Measurements from ENCODE around the gene C11orf58.

C11orf58 gene

GRCh38 chr11:16738193-16738946 lies at the start of gene C11orf58:
C11orf58 (plus strand) TSS chr11:16738647; CDS start chr11:16738779, 132 bp downstream.
- peak; percentile 98 for DNase-seq

DNA sequence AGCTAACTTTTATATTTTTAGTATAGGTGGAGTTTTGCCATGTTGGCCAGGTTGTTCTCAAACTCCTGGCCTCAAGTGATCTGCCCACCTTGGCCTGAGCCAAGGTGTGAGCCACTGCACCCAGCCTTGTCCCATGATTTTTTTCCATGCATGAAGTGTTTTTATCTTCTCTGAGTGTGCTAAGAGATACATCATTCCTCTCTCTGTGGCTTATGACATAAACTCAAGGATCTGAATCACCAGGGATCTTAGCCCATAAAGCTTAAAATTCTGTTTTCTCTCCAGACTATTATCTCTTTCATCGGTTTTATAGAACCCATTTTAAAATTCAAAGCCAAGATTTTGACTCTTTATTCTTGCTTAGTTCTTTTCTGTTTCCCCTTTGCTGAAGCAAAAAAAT lies 48.4 kb upstream of the C11orf58 start:
- no peak for DNase-seq

DNA sequence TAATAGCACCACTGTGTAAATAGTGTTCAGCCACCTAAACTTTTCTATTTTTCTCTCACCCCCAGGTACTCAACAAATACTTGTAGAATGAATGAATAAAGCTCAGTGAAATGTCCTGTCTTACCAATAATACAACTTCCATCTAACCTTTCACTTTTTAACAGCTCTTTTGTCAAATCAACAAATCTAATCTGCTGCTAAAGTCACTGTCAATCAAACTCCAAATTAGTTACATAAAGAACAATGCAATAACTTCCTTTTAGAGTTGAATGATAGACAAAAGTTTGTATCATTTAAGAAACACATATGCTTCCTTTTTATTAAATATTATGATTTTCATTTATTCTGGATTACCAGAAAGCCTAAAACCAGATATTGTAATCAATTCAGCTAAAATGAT lies 34.7 kb upstream of the C11orf58 start:
- DNase-seq = no peak

- DNase-seq = no peak
Measured at GRCh38 chr11:16713594-16713993, 24.9 kb upstream of the C11orf58 start.

DNA sequence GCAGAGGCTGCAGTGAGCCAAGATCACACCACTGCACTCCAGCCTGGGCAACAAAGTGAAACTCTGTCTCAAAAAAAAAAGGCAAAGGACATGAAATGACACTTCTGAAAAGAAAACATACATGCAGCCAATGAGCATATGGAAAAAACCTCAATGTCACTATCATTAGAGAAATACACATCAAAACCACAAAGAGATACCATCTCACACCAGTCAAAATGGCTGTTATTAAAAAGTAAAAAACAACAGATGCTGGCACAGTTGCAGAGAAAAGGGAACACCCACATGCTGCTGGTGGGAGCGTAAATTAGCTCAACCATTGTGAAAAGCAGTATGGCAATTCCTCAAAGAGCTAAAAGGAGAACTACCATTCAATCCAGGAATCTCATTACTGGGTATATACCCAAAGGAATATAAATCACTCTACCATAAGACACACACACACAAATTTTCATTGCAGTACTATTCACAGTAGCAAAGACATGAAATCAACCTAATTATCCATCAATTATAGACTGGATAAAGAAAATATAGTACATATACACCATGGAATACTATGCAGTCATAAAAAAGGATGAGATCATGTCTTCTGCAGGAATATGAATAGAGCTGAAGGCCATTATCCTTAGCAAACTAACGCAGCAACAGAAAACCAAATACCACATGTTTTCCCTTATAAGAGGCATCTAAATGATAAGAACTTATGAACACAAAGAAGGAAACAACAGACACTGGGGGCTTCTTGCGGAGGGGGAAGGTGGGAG lies 15.7 kb upstream of the C11orf58 start:
- no peak for DNase-seq

- no peak for DNase-seq
Measured at GRCh38 chr11:16727806-16728205, 10.6 kb upstream of the C11orf58 start.

GRCh38 chr11:16737818-16738192 lies 642 bp upstream of the C11orf58 start:
- DNase-seq = no peak

GRCh38 chr11:16738947-16739815 lies 734 bp downstream of the C11orf58 start:
- DNase-seq = peak; percentile 58

- no peak for DNase-seq
Measured at GRCh38 chr11:16741473-16741872, 3.0 kb downstream of the C11orf58 start.

- no peak for DNase-seq
Measured at GRCh38 chr11:16743478-16743877, 5.0 kb downstream of the C11orf58 start.

DNA sequence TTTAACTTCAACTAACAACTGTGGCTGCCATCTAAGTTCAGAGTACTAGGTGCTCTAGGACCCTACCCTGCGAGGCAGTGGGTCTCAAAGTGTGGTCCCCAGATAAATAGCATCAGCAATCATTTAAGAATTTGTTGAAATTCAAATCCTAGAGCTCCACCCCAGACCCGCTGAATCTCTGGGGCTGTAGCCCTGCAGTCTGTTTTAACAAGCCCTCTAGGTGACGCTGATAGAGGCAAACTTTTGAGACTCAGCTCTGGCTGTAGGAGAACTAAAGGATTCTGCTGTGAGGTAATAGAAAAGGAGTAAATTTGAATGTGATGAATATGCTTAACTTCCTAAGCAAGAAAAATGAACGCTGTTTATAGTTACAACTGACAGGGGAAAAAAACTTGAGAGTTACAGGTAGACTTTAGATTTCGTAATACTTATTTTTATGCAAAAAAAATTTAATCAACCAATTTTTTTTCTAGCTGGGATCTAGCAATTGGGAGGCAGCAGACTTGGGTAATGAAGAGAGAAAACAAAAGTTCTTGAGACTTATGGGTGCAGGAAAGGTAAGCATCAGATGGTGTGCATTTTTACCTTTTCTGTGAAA lies 5.8 kb downstream of the C11orf58 start:
- no peak for DNase-seq

GRCh38 chr11:16745950-16746605 lies 7.6 kb downstream of the C11orf58 start:
- no peak for DNase-seq

DNA sequence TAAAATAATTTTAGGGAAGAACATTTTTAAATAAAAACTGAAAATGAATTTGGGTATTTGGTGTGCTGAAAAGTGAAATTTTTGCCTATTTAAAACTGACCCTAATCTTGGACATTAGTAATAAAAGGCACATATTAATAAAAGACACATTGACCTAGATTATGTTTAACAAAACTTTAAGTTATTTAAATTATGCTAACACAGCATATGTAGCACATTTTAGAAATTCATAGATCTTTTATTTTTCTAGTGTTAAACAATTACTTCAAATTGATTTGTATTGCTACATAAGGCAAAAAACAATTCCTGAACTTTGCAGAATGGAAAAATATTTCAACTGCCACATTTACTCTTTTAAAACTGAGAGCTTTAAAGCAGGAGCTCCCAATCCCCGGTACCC lies 10.6 kb downstream of the C11orf58 start:
- no peak for DNase-seq

GRCh38 chr11:16749666-16750065 lies 11.2 kb downstream of the C11orf58 start:
- DNase-seq = no peak

DNA sequence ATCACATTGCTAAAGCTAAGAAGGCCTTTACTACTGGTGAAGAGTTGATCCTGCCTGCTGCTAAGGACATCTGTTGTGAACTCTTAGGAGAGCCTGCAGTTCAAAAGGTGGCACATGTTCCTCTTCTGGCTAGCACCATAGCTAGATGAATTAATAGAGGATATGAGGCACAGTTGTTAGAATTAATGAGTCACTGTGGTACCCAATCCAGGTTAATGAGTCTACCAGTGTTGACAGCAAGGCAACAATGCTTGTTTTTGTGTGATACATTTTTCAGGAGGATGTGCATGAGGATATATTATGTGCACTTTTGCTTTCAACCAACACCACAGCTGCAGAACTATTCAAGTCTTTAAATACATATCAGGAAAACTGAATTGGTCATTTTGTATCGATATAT lies 12.0 kb downstream of the C11orf58 start:
- no peak for DNase-seq

GRCh38 chr11:16758382-16759024 lies 20.1 kb downstream of the C11orf58 start:
- no peak for DNase-seq

GRCh38 chr11:16759857-16760508 lies 21.5 kb downstream of the C11orf58 start:
- peak; percentile 78 for DNase-seq

DNA sequence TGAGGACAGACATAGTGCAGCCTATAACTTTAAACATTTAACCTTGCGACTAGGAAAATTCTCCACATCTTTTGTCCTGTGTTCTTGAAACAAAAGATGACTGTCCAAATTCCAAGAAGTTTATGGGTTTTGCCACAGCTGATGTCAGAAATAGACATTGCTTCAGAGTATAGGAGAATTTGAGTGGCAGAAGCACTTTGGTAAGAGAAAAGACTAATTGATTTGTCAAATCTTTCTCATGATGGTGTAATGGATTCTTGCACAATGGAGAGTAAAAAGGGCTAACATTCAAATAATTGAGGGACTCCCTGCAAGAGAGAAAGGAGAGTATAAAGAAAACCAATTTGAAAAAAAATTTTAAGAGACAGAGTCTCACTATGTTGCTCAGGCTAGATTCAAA lies 25.3 kb downstream of the C11orf58 start:
- DNase-seq = peak; percentile 24

DNA sequence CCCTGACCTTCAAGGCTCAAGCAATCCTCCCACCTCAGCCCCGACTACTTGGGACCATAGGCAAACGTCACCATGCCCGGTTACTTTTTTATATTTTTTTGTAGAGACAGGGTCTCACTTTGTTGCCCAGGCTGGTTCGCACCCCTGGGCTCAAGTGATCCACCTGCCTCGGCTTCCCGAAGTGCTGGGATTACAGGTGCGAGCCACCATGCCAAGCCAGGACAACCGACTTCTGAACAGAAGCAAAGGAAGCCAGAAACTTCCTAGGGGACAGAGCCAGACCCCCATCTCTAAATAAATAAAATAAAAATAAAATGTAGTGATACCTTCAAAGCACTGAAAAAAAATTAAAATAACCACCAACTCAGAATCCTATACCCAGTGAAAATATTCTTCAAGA lies 26.4 kb downstream of the C11orf58 start:
- DNase-seq = no peak

DNA sequence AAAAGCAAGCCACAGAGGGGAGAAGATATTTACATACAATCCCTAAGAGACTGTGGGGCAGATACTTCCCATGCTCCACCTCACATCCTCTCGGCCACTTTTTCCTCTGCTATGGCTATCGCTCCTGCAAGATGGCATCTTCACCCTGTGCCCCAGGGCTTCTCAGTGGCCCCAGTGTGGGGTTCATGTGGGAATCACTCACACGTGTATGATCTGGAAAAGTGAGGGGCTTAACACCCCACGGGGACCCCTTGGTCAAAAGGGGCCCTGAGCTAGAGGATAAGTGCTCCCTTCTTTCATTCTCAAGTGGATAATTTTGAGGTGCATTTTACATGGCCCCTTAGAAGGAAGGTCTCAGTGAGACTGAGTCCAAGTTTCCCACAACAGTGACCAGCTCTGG lies 28.7 kb downstream of the C11orf58 start:
- no peak for DNase-seq

GRCh38 chr11:16767957-16768356 lies 29.5 kb downstream of the C11orf58 start:
- DNase-seq = no peak
